HTERT RPE-1 (cell line): ENCODE results near the gene FGF10.

ENCODE experiments used
- in situ Hi-C: fragments of 300-500 bp; cut with MboI; formaldehyde crosslinking; loops from 4 replicates; pipeline ENCODE4 v1.14.3; 2020; ENCODE audit warnings: low sequenced_read_pairs

Gene FGF10

GRCh38 chr5:44358421-44358820 lies 30.8 kb downstream of the FGF10 start:
- in situ Hi-C loops = no loop called here

GRCh38 chr5:44356231-44356630 lies 33.0 kb downstream of the FGF10 start:
- in situ Hi-C loops = no loop called here

GRCh38 chr5:44345871-44346270 lies 43.3 kb downstream of the FGF10 start:
- in situ Hi-C loops = no loop called here

- in situ Hi-C loops = no loop called here
Measured at GRCh38 chr5:44336708-44337107, 52.5 kb downstream of the FGF10 start.

GRCh38 chr5:44334622-44335021 lies 54.6 kb downstream of the FGF10 start:
- in situ Hi-C loops = no loop called here

- in situ Hi-C loops = no loop called here
Measured at GRCh38 chr5:44332285-44332971, 56.8 kb downstream of the FGF10 start.

GRCh38 chr5:44331471-44332050 lies 57.7 kb downstream of the FGF10 start:
- in situ Hi-C loops = no loop called here

- in situ Hi-C loops = no loop called here
Measured at GRCh38 chr5:44329716-44330115, 59.5 kb downstream of the FGF10 start.

GRCh38 chr5:44321144-44321725 lies 68.0 kb downstream of the FGF10 start:
- in situ Hi-C loops = no loop called here

- in situ Hi-C loops = no loop called here
Measured at GRCh38 chr5:44320188-44320587, 69.0 kb downstream of the FGF10 start.

GRCh38 chr5:44318883-44319282 lies 70.3 kb downstream of the FGF10 start:
- in situ Hi-C loops = no loop called here

- in situ Hi-C loops = no loop called here
Measured at GRCh38 chr5:44312374-44312773, 76.8 kb downstream of the FGF10 start.

GRCh38 chr5:44300551-44300950 lies 88.7 kb downstream of the FGF10 start:
- in situ Hi-C loops = no loop called here

- in situ Hi-C loops = no loop called here
Measured at GRCh38 chr5:44299394-44299793, 89.8 kb downstream of the FGF10 start.

- in situ Hi-C loops = no loop called here
Measured at GRCh38 chr5:44294516-44294915, 94.7 kb downstream of the FGF10 start.

- in situ Hi-C loops = no loop called here
Measured at GRCh38 chr5:44292736-44293135, 96.5 kb downstream of the FGF10 start.

GRCh38 chr5:44278469-44278868 lies 110.8 kb downstream of the FGF10 start:
- in situ Hi-C loops = no loop called here

- in situ Hi-C loops = no loop called here
Measured at GRCh38 chr5:44275908-44276307, 113.3 kb downstream of the FGF10 start.

- in situ Hi-C loops = no loop called here
Measured at GRCh38 chr5:44275329-44275728, 113.9 kb downstream of the FGF10 start.

- in situ Hi-C loops = no loop called here
Measured at GRCh38 chr5:44267909-44268308, 121.3 kb downstream of the FGF10 start.

- in situ Hi-C loops = no loop called here
Measured at GRCh38 chr5:44266882-44267576, 122.2 kb downstream of the FGF10 start.

GRCh38 chr5:44265713-44266112 lies 123.5 kb downstream of the FGF10 start:
- in situ Hi-C loops = no loop called here
